Cardiac fibroblast (primary cell): ENCODE data around the gene TLK1.

ENCODE experiments used
- DNase-seq, 2 donors: peaks; one replicate each; pipeline versions ENCODE4 v3.0.0 to v3.0.0-alpha.2; 2010; ENCODE audit warnings: low read depth in 2 of 2
- H3K4me3 ChIP-seq, 2 donors: replicated peaks in 1 of 2; 1 replicate in 1 of 2; 2 replicates in 1 of 2; pipeline ENCODE4 v1.5.1; 2011; ENCODE audit warnings: low read depth in 2 of 2, low read length in 2 of 2, mild to moderate bottlenecking in 2 of 2, moderate library complexity in 1 of 2
- TF ChIP-seq, protein P1 (sequence below): IDR thresholded peaks from one replicate; pipeline ENCODE4 v1.5.1; 2011; ENCODE audit warnings: low read depth, mild to moderate bottlenecking, low read length, inconsistent platforms

TLK1 gene

GRCh38 chr2:171160119-171160955 lies at the start of gene TLK1:
TSS of gene TLK1 (minus strand) at chr2:171160893. CDS start at chr2:171160428, 465 bp downstream.
- H3K4me3 ChIP-seq: peak within 1 kb of the TSS; percentile 79 to 95
- peak; percentile 68 to 72 for DNase-seq
- TF ChIP-seq, protein P1, sequence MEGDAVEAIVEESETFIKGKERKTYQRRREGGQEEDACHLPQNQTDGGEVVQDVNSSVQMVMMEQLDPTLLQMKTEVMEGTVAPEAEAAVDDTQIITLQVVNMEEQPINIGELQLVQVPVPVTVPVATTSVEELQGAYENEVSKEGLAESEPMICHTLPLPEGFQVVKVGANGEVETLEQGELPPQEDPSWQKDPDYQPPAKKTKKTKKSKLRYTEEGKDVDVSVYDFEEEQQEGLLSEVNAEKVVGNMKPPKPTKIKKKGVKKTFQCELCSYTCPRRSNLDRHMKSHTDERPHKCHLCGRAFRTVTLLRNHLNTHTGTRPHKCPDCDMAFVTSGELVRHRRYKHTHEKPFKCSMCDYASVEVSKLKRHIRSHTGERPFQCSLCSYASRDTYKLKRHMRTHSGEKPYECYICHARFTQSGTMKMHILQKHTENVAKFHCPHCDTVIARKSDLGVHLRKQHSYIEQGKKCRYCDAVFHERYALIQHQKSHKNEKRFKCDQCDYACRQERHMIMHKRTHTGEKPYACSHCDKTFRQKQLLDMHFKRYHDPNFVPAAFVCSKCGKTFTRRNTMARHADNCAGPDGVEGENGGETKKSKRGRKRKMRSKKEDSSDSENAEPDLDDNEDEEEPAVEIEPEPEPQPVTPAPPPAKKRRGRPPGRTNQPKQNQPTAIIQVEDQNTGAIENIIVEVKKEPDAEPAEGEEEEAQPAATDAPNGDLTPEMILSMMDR: no peak

DNA sequence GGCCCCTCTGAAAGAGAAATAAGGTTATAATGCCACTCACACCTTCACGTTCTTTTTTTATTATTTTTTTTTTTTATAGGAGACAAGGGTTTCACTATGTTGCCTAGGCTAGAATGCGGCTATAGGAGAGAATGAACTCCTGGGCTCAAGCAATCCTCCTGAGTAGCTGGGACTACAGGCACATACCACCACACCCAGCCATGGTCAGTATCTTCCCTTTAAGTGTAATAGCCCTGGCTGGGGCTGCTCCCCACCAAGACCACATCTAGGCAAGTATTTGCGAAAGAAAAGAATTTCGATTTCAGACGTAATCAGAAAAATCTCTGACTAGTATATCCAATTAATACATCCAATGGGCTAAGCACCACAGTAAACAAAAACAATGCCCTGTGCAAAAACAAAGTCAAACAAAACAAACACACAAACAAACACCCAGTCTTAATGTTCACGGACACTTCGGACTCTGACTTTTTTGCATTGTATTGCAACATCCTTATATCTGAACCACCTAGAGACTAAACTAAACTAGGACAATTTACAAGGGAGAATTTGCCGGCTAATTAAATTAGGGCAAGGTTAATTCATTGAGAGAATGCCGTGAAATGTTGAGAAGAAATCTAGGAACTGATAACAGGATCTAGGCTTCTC lies 49.6 kb upstream of the TLK1 start:
- DNase-seq: no peak
- TF ChIP-seq, protein P1: no peak
- no peak overlapping the region for H3K4me3 ChIP-seq

DNA sequence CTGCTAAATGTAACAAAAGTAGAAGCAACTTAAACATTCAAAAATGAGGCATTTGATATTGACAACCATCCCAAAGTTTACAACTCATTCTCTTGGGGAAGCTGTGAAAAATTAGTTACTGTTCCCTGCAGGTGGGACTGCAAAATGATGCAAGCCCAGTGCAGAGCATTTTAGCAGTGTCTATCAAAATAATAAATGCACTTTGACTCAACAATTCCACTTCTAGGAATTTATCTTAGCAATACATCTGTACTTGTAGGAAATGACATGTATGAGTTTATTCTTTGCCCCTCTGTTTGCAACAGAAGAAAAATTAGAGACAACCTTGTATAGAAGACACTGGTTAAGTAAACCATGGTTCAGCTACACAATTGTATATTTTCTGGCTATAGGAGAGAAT lies 48.0 kb upstream of the TLK1 start:
- TF ChIP-seq, protein P1: no peak
- no peak for DNase-seq
- H3K4me3 ChIP-seq: no peak overlapping the region

- TF ChIP-seq, protein P1: no peak
- no peak overlapping the region for H3K4me3 ChIP-seq
- DNase-seq: no peak
Observed at GRCh38 chr2:171206422-171207115, 45.9 kb upstream of the TLK1 start.

DNA sequence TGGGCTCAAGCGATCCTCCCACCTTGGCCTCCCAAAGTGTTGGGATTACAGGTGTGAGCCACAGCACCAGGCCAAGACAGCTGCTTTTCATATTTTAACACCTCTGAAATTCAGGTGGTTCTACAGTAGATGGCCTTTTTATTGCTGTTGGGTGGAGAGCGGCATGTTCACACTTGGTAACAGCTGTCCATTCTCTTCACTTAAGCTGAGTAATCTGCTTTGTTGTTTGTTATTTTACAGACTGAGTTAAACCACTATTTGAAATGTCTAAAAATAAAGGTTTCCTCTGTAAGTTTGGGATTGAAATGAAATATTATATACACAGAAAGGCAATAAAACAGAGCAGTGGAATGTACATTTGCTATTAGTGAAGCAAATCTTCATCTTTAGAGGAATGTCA lies 44.9 kb upstream of the TLK1 start:
- TF ChIP-seq, protein P1: no peak
- DNase-seq: no peak
- H3K4me3 ChIP-seq: no peak overlapping the region

DNA sequence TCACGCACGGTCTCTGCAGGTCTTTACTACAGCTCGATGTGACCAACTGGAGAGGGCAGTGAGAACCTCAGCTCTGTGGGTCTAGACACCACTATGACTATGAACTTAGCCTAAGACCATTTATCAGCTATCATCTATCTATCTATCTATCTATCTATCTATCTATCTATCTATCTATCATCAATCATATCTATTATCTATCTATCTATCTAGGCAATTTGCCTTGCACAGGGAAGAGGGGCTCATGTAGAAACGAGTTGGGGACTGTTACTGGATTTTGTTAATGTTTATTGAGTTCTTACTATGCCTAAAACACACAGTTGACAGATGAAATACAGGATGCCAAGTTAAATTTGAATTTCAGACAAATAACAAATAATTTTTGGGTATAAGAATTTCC lies 41.1 kb upstream of the TLK1 start:
- no peak overlapping the region for H3K4me3 ChIP-seq
- TF ChIP-seq, protein P1: no peak
- DNase-seq: no peak
